ENCODE measurements around the gene HMG20B.

The HMG20B gene

GRCh38 chr19:3591876-3592613 is 19.3 kb downstream of the HMG20B start:
- TF ChIP-seq EGR1 (IDR thresholded peaks at IDR 0.05) (no peak), TCF12 (IDR thresholded peaks at IDR 0.05; ENCODE audit: low read depth) (no peak), USF1 (IDR thresholded peaks at IDR 0.05) (no peak), FOXM1 (IDR thresholded peaks at IDR 0.05; ENCODE audit: borderline replicate concordance, low read depth) (no peak), NFIC (IDR thresholded peaks at IDR 0.05) (no peak), EP300 (IDR thresholded peaks at IDR 0.05; ENCODE audit: borderline replicate concordance) (no peak), TAF1 (IDR thresholded peaks at IDR 0.05; ENCODE audit: low read depth) (no peak), CREB1 (IDR thresholded peaks at IDR 0.05; ENCODE audit: low read depth) (no peak), YY1 (IDR thresholded peaks at IDR 0.05; ENCODE audit: low read depth) (no peak), REST (IDR thresholded peaks at IDR 0.05; ENCODE audit: low read depth) (no peak), RAD21 (IDR thresholded peaks at IDR 0.05; ENCODE audit: low read depth) (no peak), MAX (IDR thresholded peaks at IDR 0.05) (no peak), CEBPB (IDR thresholded peaks at IDR 0.05) (no peak), ZBTB7A (IDR thresholded peaks at IDR 0.05; ENCODE audit: low read depth) (no peak), TEAD4 (IDR thresholded peaks at IDR 0.05) (no peak)

GRCh38 chr19:3593156-3593555 is 20.4 kb downstream of the HMG20B start:
- TF ChIP-seq MAX (IDR thresholded peaks at IDR 0.05) (no peak), YY1 (IDR thresholded peaks at IDR 0.05; ENCODE audit: low read depth) (no peak), TEAD4 (IDR thresholded peaks at IDR 0.05) (no peak), TAF1 (IDR thresholded peaks at IDR 0.05; ENCODE audit: low read depth) (no peak), ZBTB7A (IDR thresholded peaks at IDR 0.05; ENCODE audit: low read depth) (no peak), EGR1 (IDR thresholded peaks at IDR 0.05) (no peak), REST (IDR thresholded peaks at IDR 0.05; ENCODE audit: low read depth) (no peak), FOXM1 (IDR thresholded peaks at IDR 0.05; ENCODE audit: borderline replicate concordance, low read depth) (no peak), USF1 (IDR thresholded peaks at IDR 0.05) (no peak), CREB1 (IDR thresholded peaks at IDR 0.05; ENCODE audit: low read depth) (no peak)

GRCh38 chr19:3595521-3596061 is 22.8 kb downstream of the HMG20B start:
- TF ChIP-seq CEBPB (IDR thresholded peaks at IDR 0.05) (no peak), TEAD4 (IDR thresholded peaks at IDR 0.05) (no peak), EP300 (IDR thresholded peaks at IDR 0.05; ENCODE audit: borderline replicate concordance) (no peak)

GRCh38 chr19:3599776-3600187 is 27.0 kb downstream of the HMG20B start:
- TF ChIP-seq TCF12 (IDR thresholded peaks at IDR 0.05; ENCODE audit: low read depth) (no peak), NFIC (IDR thresholded peaks at IDR 0.05) (no peak), EP300 (IDR thresholded peaks at IDR 0.05; ENCODE audit: borderline replicate concordance) (no peak), TAF1 (IDR thresholded peaks at IDR 0.05; ENCODE audit: low read depth) (no peak), TEAD4 (IDR thresholded peaks at IDR 0.05) (no peak), REST (IDR thresholded peaks at IDR 0.05; ENCODE audit: low read depth) (no peak), RAD21 (IDR thresholded peaks at IDR 0.05; ENCODE audit: low read depth) (no peak), EGR1 (IDR thresholded peaks at IDR 0.05) (no peak), MAX (IDR thresholded peaks at IDR 0.05) (no peak), YY1 (IDR thresholded peaks at IDR 0.05; ENCODE audit: low read depth) (no peak)
